ENCODE results near the gene ADAMTS3. TPM values are rescaled to one million over a fixed set of nuclear protein-coding genes. Genes with fewer than 3 reads are reported as not detected.
A peak's percentile ranks its signal among the peaks of the same experiment; 100 is the strongest.

The ADAMTS3 gene
- total RNA-seq, 1 experiment from 2014 or later: 4.4 TPM

GRCh38 chr4:72340803-72341431 is 228.1 kb downstream of the ADAMTS3 start:
- ATAC-seq: peak; percentile 63
- no peaks in the 10 kb centered on the region for H3K36me3 Mint-ChIP-seq
- no peak overlapping the region for H3K4me3 Mint-ChIP-seq
- no peaks in the 10 kb centered on the region for H3K9me3 Mint-ChIP-seq
- H3K4me1 Mint-ChIP-seq: no peaks in the 10 kb centered on the region
- ChIA-PET POLR2A (no interaction called here), CTCF (interaction anchor here (0.8 to 2.5 kb wide), 7 partner anchors 10 to 571 kb away, joined by 3 to 28 read pairs (median 4); no protein-coding TSS in a partner anchor)
- H3K27ac Mint-ChIP-seq: no peak overlapping the region
- no peaks in the 10 kb centered on the region for H3K27me3 Mint-ChIP-seq (ENCODE audit: low read depth)
- DNase-seq (ENCODE audit: low spot score): no peak
- TF ChIP-seq CTCF (IDR thresholded peaks at IDR 0.05) (peak; percentile 12; the same call in 1 of the 2 replicates), FOXK1 (CRISPR knock-in tag; IDR thresholded peaks at IDR 0.05) (no peak), ATF2 (CRISPR knock-in tag; IDR thresholded peaks at IDR 0.05; ENCODE audit: borderline replicate concordance, low read depth) (no peak), AFF4 (CRISPR knock-in tag; IDR thresholded peaks at IDR 0.05; ENCODE audit: borderline replicate concordance) (no peak), ZNF263 (CRISPR knock-in tag; IDR thresholded peaks at IDR 0.05; ENCODE audit: low read depth) (no peak)
- TF ChIP-seq, protein P1, sequence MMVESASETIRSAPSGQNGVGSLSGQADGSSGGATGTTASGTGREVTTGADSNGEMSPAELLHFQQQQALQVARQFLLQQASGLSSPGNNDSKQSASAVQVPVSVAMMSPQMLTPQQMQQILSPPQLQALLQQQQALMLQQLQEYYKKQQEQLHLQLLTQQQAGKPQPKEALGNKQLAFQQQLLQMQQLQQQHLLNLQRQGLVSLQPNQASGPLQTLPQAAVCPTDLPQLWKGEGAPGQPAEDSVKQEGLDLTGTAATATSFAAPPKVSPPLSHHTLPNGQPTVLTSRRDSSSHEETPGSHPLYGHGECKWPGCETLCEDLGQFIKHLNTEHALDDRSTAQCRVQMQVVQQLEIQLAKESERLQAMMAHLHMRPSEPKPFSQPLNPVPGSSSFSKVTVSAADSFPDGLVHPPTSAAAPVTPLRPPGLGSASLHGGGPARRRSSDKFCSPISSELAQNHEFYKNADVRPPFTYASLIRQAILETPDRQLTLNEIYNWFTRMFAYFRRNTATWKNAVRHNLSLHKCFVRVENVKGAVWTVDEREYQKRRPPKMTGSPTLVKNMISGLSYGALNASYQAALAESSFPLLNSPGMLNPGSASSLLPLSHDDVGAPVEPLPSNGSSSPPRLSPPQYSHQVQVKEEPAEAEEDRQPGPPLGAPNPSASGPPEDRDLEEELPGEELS (CRISPR knock-in tag; IDR thresholded peaks at IDR 0.05): no peak

DNA sequence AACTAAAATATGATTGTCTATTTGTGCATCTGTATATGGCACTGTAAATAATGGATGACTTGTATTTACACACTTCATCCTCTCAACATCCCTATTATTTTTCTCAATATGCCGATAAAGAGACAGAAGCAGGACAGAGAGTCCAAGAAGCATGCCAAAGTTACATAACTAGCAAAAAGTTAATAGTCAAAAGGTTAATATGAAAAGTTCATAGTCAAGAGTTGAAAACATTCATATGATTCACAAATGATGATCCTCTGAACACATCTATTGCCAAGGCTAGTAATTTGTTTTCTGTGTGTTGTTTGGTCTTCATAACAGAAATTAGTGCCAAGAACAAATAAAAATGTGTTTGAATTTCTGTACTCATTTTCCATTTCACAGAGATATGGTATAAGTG is 231.0 kb downstream of the ADAMTS3 start:
- Mint-ChIP-seq H3K4me1 (no peaks in the 10 kb centered on the region), H3K27ac (no peak overlapping the region), H3K27me3 (ENCODE audit: low read depth) (no peaks in the 10 kb centered on the region), H3K4me3 (no peak overlapping the region), H3K36me3 (no peaks in the 10 kb centered on the region), H3K9me3 (no peaks in the 10 kb centered on the region)
- DNase-seq (ENCODE audit: low spot score) (no peak), ATAC-seq (no peak)
- CTCF ChIA-PET: no interaction called here
- POLR2A ChIA-PET: no interaction called here
- TF ChIP-seq, protein P2, sequence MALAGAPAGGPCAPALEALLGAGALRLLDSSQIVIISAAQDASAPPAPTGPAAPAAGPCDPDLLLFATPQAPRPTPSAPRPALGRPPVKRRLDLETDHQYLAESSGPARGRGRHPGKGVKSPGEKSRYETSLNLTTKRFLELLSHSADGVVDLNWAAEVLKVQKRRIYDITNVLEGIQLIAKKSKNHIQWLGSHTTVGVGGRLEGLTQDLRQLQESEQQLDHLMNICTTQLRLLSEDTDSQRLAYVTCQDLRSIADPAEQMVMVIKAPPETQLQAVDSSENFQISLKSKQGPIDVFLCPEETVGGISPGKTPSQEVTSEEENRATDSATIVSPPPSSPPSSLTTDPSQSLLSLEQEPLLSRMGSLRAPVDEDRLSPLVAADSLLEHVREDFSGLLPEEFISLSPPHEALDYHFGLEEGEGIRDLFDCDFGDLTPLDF (CRISPR knock-in tag; IDR thresholded peaks at IDR 0.05): no peak
- TF ChIP-seq USF1 (CRISPR knock-in tag; IDR thresholded peaks at IDR 0.05) (no peak), TCF7 (CRISPR knock-in tag; IDR thresholded peaks at IDR 0.05; ENCODE audit: low read depth) (no peak), ZNF423 (CRISPR knock-in tag; IDR thresholded peaks at IDR 0.05) (no peak), KAT7 (CRISPR knock-in tag; IDR thresholded peaks at IDR 0.05; ENCODE audit: borderline replicate concordance) (no peak), SMAD3 (CRISPR knock-in tag; IDR thresholded peaks at IDR 0.05; ENCODE audit: borderline replicate concordance) (no peak), PREB (CRISPR knock-in tag; IDR thresholded peaks at IDR 0.05; ENCODE audit: borderline replicate concordance) (no peak), ATF1 (CRISPR knock-in tag; IDR thresholded peaks at IDR 0.05) (no peak), GTF2I (CRISPR knock-in tag; conservative IDR thresholded peaks at IDR 0.05) (no peak)
- TF ChIP-seq, protein P3, sequence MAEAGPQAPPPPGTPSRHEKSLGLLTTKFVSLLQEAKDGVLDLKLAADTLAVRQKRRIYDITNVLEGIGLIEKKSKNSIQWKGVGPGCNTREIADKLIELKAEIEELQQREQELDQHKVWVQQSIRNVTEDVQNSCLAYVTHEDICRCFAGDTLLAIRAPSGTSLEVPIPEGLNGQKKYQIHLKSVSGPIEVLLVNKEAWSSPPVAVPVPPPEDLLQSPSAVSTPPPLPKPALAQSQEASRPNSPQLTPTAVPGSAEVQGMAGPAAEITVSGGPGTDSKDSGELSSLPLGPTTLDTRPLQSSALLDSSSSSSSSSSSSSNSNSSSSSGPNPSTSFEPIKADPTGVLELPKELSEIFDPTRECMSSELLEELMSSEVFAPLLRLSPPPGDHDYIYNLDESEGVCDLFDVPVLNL (CRISPR knock-in tag; IDR thresholded peaks at IDR 0.05; ENCODE audit: borderline replicate concordance, low read depth): no peak
- TF ChIP-seq, protein P4, sequence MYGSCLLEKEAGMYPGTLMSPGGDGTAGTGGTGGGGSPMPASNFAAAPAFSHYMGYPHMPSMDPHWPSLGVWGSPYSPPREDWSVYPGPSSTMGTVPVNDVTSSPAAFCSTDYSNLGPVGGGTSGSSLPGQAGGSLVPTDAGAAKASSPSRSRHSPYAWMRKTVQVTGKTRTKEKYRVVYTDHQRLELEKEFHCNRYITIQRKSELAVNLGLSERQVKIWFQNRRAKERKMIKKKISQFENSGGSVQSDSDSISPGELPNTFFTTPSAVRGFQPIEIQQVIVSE (CRISPR knock-in tag; IDR thresholded peaks at IDR 0.05; ENCODE audit: borderline replicate concordance): no peak
